Fibroblast of pulmonary artery (primary cell): ENCODE data around the gene MYO1D.

Experiments
- DNase-seq: peaks from one replicate; pipeline ENCODE4 v3.0.0-alpha.2; 2010; ENCODE audit warnings: low read depth
- H3K4me3 ChIP-seq: replicated peaks from 2 replicates; pipeline ENCODE4 v1.5.1; 2011; ENCODE audit warnings: low read depth, mild to moderate bottlenecking, control low read depth, low read length, moderate library complexity
- CTCF ChIP-seq: IDR thresholded peaks from 2 replicates; pipeline ENCODE4 v1.5.1; 2011; ENCODE audit warnings: mild to moderate bottlenecking, control low read depth, low read length, inconsistent platforms; ENCODE audit errors: missing control alignments

Gene MYO1D

GRCh38 chr17:32609884-32610650 is 266.9 kb downstream of the MYO1D start:
- no peak overlapping the region for H3K4me3 ChIP-seq
- no peak for DNase-seq
- no peak for TF ChIP-seq CTCF

GRCh38 chr17:32609085-32609484 is 267.8 kb downstream of the MYO1D start:
- DNase-seq = peak; percentile 7
- peak; percentile 3 for TF ChIP-seq CTCF
- H3K4me3 ChIP-seq = no peak overlapping the region

GRCh38 chr17:32608267-32608666 is 268.7 kb downstream of the MYO1D start:
- no peak for TF ChIP-seq CTCF
- DNase-seq = no peak
- H3K4me3 ChIP-seq = no peak overlapping the region

- H3K4me3 ChIP-seq = no peak overlapping the region
- no peak for TF ChIP-seq CTCF
- no peak for DNase-seq
Measured at GRCh38 chr17:32604966-32605365, 272.0 kb downstream of the MYO1D start.

- no peak for DNase-seq
- TF ChIP-seq CTCF = no peak
- no peak overlapping the region for H3K4me3 ChIP-seq
Measured at GRCh38 chr17:32602396-32602795, 274.5 kb downstream of the MYO1D start.

- no peak overlapping the region for H3K4me3 ChIP-seq
- no peak for TF ChIP-seq CTCF
- no peak for DNase-seq
Measured at GRCh38 chr17:32601866-32602265, 275.1 kb downstream of the MYO1D start.

GRCh38 chr17:32596628-32597027 is 280.3 kb downstream of the MYO1D start:
- H3K4me3 ChIP-seq = no peak overlapping the region
- no peak for DNase-seq
- TF ChIP-seq CTCF = no peak
